GM13976 (cell line): ENCODE results near the gene PARN.

Source experiments
- DNase-seq: peaks from one replicate; pipeline ENCODE4 v3.0.0; 2012; ENCODE audit warnings: low spot score
- CTCF ChIP-seq: IDR thresholded peaks from 2 replicates; pipeline ENCODE4 v1.5.1; 2012; ENCODE audit warnings: borderline replicate concordance, mild to moderate bottlenecking; ENCODE audit not compliant: insufficient read depth; ENCODE audit errors: extremely low read depth, missing control alignments, control extremely low read depth
- in situ Hi-C: fragments of 300-500 bp; cut with MboI; formaldehyde crosslinking; loops from one replicate; pipeline ENCODE4 v1.12.0; 2022; ENCODE audit warnings: low sequenced_read_pairs, mixed read lengths, inconsistent platforms; ENCODE audit not compliant: unreplicated experiment

PARN gene

GRCh38 chr16:14502932-14503741 lies 126.9 kb downstream of the PARN start:
- in situ Hi-C loops, result loop anchor here (25.0 kb wide), 1 partner anchor 91 kb away; no protein-coding TSS in a partner anchor
- DNase-seq, result peak; percentile 54
- no peak for TF ChIP-seq CTCF

- in situ Hi-C loops, result loop anchor here (25.0 kb wide), 1 partner anchor 90 kb away; no protein-coding TSS in a partner anchor
- no peak for DNase-seq
- no peak for TF ChIP-seq CTCF
Observed at GRCh38 chr16:14502256-14502875, 127.7 kb downstream of the PARN start.

GRCh38 chr16:14501331-14502255 lies 128.5 kb downstream of the PARN start:
- in situ Hi-C loops, result loop anchor here (25.0 kb wide), 1 partner anchor 89 kb away; no protein-coding TSS in a partner anchor
- DNase-seq, result no peak
- no peak for TF ChIP-seq CTCF

- in situ Hi-C loops, result loop anchor here (25.0 kb wide), 1 partner anchor 88 kb away; no protein-coding TSS in a partner anchor
- no peak for TF ChIP-seq CTCF
- DNase-seq, result no peak
Observed at GRCh38 chr16:14500791-14501190, 129.3 kb downstream of the PARN start.

- no peak for TF ChIP-seq CTCF
- DNase-seq, result no peak
- in situ Hi-C loops, result no loop called here
Observed at GRCh38 chr16:14499110-14499509, 130.9 kb downstream of the PARN start.
